Aortic smooth muscle cell (primary cell): ENCODE data around the gene GPA33. TPM values are rescaled to one million over a fixed set of nuclear protein-coding genes. Genes with fewer than 3 reads are reported as not detected.

Experiments
- total RNA-seq: library from RNA; depleted of rRNA; stranded (reverse); fragments of >200 nt; gene quantifications from 2 replicates; pipeline ENCODE4 v1.2.3, GENCODE V29; 2014

Gene GPA33
- total RNA-seq: not detected in 2 replicates

GRCh38 chr1:167090314-167090942, at the start of gene GPA33:
Gene GPA33 (minus strand): TSS chr1:167090377. CDS start chr1:167090287, 90 bp downstream.

GRCh38 chr1:167093846-167094516, 3.8 kb upstream of the GPA33 start, which contains the start of gene STYXL2:
Gene STYXL2 (plus strand): TSS chr1:167094075. CDS start chr1:167094850, 775 bp downstream.

Other genes starting within 250 kb of the GPA33 start
- gene TADA1, start 214.1 kb downstream of the GPA33 start, total RNA-seq: 8.0 and 8.3 TPM in 2 replicates
- under 0.01 TPM in 1 of 2 replicates, not detected in the other for gene ILDR2, start 114.8 kb downstream of the GPA33 start, total RNA-seq
- gene MAEL, start 101.1 kb downstream of the GPA33 start, total RNA-seq: not detected in 2 replicates
- under 0.01 TPM in 1 of 2 replicates, not detected in the other for gene STYXL2, start 3.7 kb upstream of the GPA33 start, total RNA-seq
- 4.0 and 5.3 TPM in 2 replicates for gene POU2F1, start 130.5 kb upstream of the GPA33 start, total RNA-seq